NCI-H128 (cell line): ENCODE results near the gene FBXW7.

ENCODE experiments used
- DNase-seq: peaks from one replicate; lab custom pipeline; 2025; ENCODE audit not compliant: unreplicated experiment; lab: John Stamatoyannopoulos, UW

Gene FBXW7

GRCh38 chr4:152294765-152295164, 241.1 kb downstream of the FBXW7 start:
- no peak for DNase-seq

- DNase-seq = no peak
Observed at GRCh38 chr4:152294331-152294730, 241.6 kb downstream of the FBXW7 start.

- no peak for DNase-seq
Observed at GRCh38 chr4:152293527-152293926, 242.4 kb downstream of the FBXW7 start.

- DNase-seq = no peak
Observed at GRCh38 chr4:152290366-152290921, 245.4 kb downstream of the FBXW7 start.

GRCh38 chr4:152289941-152290340, 246.0 kb downstream of the FBXW7 start:
- no peak for DNase-seq

GRCh38 chr4:152289541-152289940, 246.4 kb downstream of the FBXW7 start:
- DNase-seq = no peak

- DNase-seq = no peak
Observed at GRCh38 chr4:152283801-152284470, 252.0 kb downstream of the FBXW7 start.

- no peak for DNase-seq
Observed at GRCh38 chr4:152281822-152282221, 254.1 kb downstream of the FBXW7 start.

- no peak for DNase-seq
Observed at GRCh38 chr4:152281211-152281610, 254.7 kb downstream of the FBXW7 start.

- no peak for DNase-seq
Observed at GRCh38 chr4:152279234-152279566, 256.7 kb downstream of the FBXW7 start.

- DNase-seq = no peak
Observed at GRCh38 chr4:152278505-152279233, 257.2 kb downstream of the FBXW7 start.

- DNase-seq = no peak
Observed at GRCh38 chr4:152278172-152278504, 257.8 kb downstream of the FBXW7 start.

- no peak for DNase-seq
Observed at GRCh38 chr4:152277333-152277732, 258.6 kb downstream of the FBXW7 start.

- no peak for DNase-seq
Observed at GRCh38 chr4:152273343-152273742, 262.5 kb downstream of the FBXW7 start.
